Body of pancreas (tissue), 4 donors: ENCODE results near the gene CMTM8. TPM values are rescaled to one million over a fixed set of nuclear protein-coding genes. Genes with fewer than 3 reads are reported as not detected.
"Not testable (repeated sequence)": the region's sequence is repeated elsewhere in the genome, so short reads cannot be mapped to it uniquely, and the experiment has no call there.

ENCODE experiments used
- ATAC-seq: fragments of 150-250 bp; one replicate; pipeline ENCODE4 v1.9.1; 2016
- DNase-seq, 4 donors: peaks; one replicate each; pipeline ENCODE4 v3.0.0-alpha.2; 2019
- H3K27ac ChIP-seq, 4 donors: fragments of 200-600 bp; sonication (generic); 1 replicate in 3 of 4; 2 replicates in 1 of 4; pipeline versions ENCODE4 v1.5.1 to v1.6.1; 2016 to 2019; ENCODE audit warnings: mild to moderate bottlenecking in 1 of 4, mixed read lengths in 1 of 4, moderate library complexity in 1 of 4
- H3K27me3 ChIP-seq, 2 donors: fragments of 200-600 bp; sonication (generic); one replicate each; pipeline ENCODE4 v1.6.0; 2016; ENCODE audit warnings: mild to moderate bottlenecking in 1 of 2
- H3K36me3 ChIP-seq, 2 donors: fragments of 200-600 bp; sonication (generic); replicated peaks in 1 of 2; 2 replicates each; pipeline ENCODE4 v1.5.1; 2016; ENCODE audit warnings: low read depth in 2 of 2; ENCODE audit not compliant: insufficient read depth in 1 of 2
- H3K4me1 ChIP-seq: fragments of 200-600 bp; sonication (generic); one replicate; pipeline ENCODE4 v1.6.0; 2016
- H3K4me3 ChIP-seq, 2 donors: fragments of 200-600 bp; sonication (generic); 1 replicate in 1 of 2; 2 replicates in 1 of 2; pipeline ENCODE4 v1.5.1; 2016 to 2019
- H3K9me3 ChIP-seq, 3 donors: fragments of 200-600 bp; sonication (generic); 1 replicate in 2 of 3; 2 replicates in 1 of 3; pipeline ENCODE4 v1.5.1; 2016
- CTCF ChIP-seq, 7 experiments: fragments of 450-650 bp in 4 of 7; fragments of 200-600 bp in 3 of 7; sonication (generic) in 3 of 7; IDR thresholded peaks; one replicate each; pipeline ENCODE4 v1.5.1; 2016 to 2019; ENCODE audit warnings: antibody characterized with exemption in 7 of 7
- POLR2A ChIP-seq, 3 donors: fragments of 450-650 bp; IDR thresholded peaks; one replicate each; pipeline ENCODE4 v1.6.1; 2016; ENCODE audit warnings: antibody characterized with exemption in 3 of 3, mild to moderate bottlenecking in 2 of 3
- WGBS, 2 donors: methylation state at CpG; one replicate each; pipeline ENCODE4 v1.1.5; 2017; 5-methylcytosine and 5-hydroxymethylcytosine counted together
- intact Hi-C: fragments of 100-400 bp; cut with DNase I; formaldehyde crosslinking; loops from one replicate; pipeline ENCODE4 v1.15.1; 2023
- total RNA-seq, 2 donors: library from RNA; depleted of rRNA; stranded (reverse); fragments of >200 nt; gene quantifications; one replicate each; pipeline ENCODE4 v1.1.0, GENCODE V29; 2016

The CMTM8 gene
- total RNA-seq, 2 donors from 2014 or later, result 22.7 to 31.4 TPM

GRCh38 chr3:32224016-32224516 is 14.4 kb upstream of the CMTM8 start:
- no peak overlapping the region for H3K27ac ChIP-seq
- intact Hi-C loops, result no loop called here
- no peaks in the 10 kb centered on the region for H3K27me3 ChIP-seq
- no peaks in the 10 kb centered on the region for H3K9me3 ChIP-seq
- no peaks in the 10 kb centered on the region for H3K4me1 ChIP-seq
- TF ChIP-seq POLR2A (IDR thresholded peaks at IDR 0.05) (no peak), CTCF (IDR thresholded peaks at IDR 0.05) (no peak)
- no peak overlapping the region for H3K4me3 ChIP-seq
- DNase-seq, result no peak
- H3K36me3 ChIP-seq, result no peaks in the 10 kb centered on the region
- no peak for ATAC-seq
- 51 to 61% methylated on average over 5 of the region's 5 CpGs for WGBS, 2 donors

DNA sequence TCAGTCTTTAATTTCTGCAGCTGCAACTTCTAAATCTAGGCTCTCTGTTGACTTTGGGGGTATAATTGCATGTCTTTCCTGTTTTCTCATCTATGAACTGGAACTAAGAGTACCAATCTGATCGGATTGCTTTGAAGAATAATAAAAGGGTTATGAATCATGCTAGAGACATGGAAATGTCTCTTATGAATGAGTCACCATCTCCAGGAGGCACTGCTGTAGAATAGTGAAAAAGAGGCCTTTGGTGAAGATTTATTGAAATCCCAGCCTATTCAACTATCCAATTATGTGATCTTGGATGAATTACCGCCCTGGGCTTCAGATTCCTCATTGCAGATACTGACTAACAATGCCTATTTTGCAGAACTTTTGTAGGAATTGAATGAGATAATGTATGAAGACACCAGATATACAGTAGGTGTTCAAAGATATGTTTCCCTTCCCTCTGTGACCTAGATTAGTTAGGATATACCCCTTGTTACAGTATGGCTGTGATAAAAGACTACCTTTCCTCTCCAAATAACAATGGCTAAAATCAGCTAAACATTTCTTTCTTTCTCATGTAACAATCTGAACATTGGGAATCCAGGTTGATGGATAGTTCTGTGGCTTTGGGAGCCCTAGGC is 11.5 kb upstream of the CMTM8 start:
- Histone ChIP-seq H3K9me3 (no peaks in the 10 kb centered on the region), H3K27ac (no peak overlapping the region), H3K36me3 (no peaks in the 10 kb centered on the region), H3K27me3 (no peaks in the 10 kb centered on the region), H3K4me3 (no peak overlapping the region), H3K4me1 (no peaks in the 10 kb centered on the region)
- intact Hi-C loops, result no loop called here
- WGBS, 2 donors, result 89 to 95% methylated on average over 2 of the region's 2 CpGs
- no peak for ATAC-seq
- TF ChIP-seq POLR2A (IDR thresholded peaks at IDR 0.05), result no peak
- no peak for TF ChIP-seq CTCF (IDR thresholded peaks at IDR 0.05)
- DNase-seq, result no peak

GRCh38 chr3:32228743-32229142 is 9.7 kb upstream of the CMTM8 start:
- H3K27ac ChIP-seq, H3K4me1 ChIP-seq: not testable (repeated sequence)
- WGBS, 2 donors, result 91 to 98% methylated on average over 4 of the region's 4 CpGs

GRCh38 chr3:32229565-32229964 is 8.9 kb upstream of the CMTM8 start:
- WGBS, 2 donors, result 78 to 85% methylated on average over 4 of the region's 4 CpGs
- no peak for DNase-seq
- no peak overlapping the region for H3K4me3 ChIP-seq
- TF ChIP-seq POLR2A (IDR thresholded peaks at IDR 0.05), result no peak
- TF ChIP-seq CTCF (IDR thresholded peaks at IDR 0.05), result no peak
- H3K4me1 ChIP-seq, result no peaks in the 10 kb centered on the region
- no peak for ATAC-seq
- H3K27ac ChIP-seq, result no peak overlapping the region
- H3K9me3 ChIP-seq, result peaks cover 0 to 4% (median 0%) of the 10 kb centered on the region in 3 donors
- intact Hi-C loops, result no loop called here
- no peaks in the 10 kb centered on the region for H3K36me3 ChIP-seq
- no peaks in the 10 kb centered on the region for H3K27me3 ChIP-seq

More at GRCh38 chr3:32228743-32229142, 9.7 kb upstream of the CMTM8 start:
- H3K4me3 ChIP-seq, H3K9me3 ChIP-seq, ATAC-seq, H3K36me3 ChIP-seq, DNase-seq, H3K27me3 ChIP-seq, intact Hi-C loops: not testable (repeated sequence)

- TF ChIP-seq CTCF (IDR thresholded peaks at IDR 0.05) (no peak), POLR2A (IDR thresholded peaks at IDR 0.05) (no peak)
- intact Hi-C loops, result no loop called here
- H3K4me3 ChIP-seq, result no peak overlapping the region
- H3K9me3 ChIP-seq, result peaks cover 0 to 7% (median 4%) of the 10 kb centered on the region in 3 donors
- no peak for DNase-seq
- no peaks in the 10 kb centered on the region for H3K36me3 ChIP-seq
- H3K27me3 ChIP-seq, result no peaks in the 10 kb centered on the region
- no peak overlapping the region for H3K27ac ChIP-seq
- peaks cover 29% of the 10 kb centered on the region for H3K4me1 ChIP-seq
- no peak for ATAC-seq
Measured at GRCh38 chr3:32236377-32236776, 2.1 kb upstream of the CMTM8 start.
